ENCODE results near the gene RAD51B.

The RAD51B gene

DNA sequence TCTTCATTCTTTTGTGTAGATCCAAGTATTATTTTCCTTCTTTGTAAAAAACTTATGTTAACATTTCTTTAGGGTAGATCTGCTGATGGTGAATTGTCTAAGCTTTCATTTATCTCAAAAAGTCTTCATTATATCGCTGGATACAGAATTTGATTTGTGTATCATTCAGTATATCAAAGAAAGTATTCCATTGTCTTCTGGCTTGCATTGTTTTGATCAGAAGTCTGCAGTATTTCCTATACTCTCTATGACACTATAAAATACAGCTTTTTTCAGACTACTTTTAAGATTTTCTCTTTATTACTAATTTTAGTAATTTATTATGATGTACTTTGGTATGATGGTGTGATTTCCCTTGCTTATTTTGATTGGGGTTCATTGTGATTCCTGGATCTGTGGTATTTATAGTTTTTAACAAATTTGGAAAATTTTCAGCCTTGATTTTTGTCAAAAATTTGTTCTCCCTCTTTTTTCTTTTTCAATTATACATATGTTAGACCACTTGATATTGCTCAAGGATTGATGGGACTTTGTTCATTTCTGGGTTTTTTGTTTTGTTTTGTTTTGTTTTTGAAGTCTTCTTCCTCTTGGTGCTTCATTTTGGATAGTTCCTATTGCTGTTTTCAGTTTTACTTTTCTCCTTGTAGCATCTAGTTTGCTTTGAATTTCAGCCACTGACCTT lies 796.8 kb downstream of the RAD51B start:
- TF ChIP-seq, protein P1, sequence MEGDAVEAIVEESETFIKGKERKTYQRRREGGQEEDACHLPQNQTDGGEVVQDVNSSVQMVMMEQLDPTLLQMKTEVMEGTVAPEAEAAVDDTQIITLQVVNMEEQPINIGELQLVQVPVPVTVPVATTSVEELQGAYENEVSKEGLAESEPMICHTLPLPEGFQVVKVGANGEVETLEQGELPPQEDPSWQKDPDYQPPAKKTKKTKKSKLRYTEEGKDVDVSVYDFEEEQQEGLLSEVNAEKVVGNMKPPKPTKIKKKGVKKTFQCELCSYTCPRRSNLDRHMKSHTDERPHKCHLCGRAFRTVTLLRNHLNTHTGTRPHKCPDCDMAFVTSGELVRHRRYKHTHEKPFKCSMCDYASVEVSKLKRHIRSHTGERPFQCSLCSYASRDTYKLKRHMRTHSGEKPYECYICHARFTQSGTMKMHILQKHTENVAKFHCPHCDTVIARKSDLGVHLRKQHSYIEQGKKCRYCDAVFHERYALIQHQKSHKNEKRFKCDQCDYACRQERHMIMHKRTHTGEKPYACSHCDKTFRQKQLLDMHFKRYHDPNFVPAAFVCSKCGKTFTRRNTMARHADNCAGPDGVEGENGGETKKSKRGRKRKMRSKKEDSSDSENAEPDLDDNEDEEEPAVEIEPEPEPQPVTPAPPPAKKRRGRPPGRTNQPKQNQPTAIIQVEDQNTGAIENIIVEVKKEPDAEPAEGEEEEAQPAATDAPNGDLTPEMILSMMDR (IDR thresholded peaks at IDR 0.05; ENCODE audit: insufficient read depth, low read depth, low read length, missing control alignments): no peak
- DNase-seq (ENCODE audit: low read depth): no peak
- H3K4me3 ChIP-seq (ENCODE audit: low read depth, low read length): no peak overlapping the region

DNA sequence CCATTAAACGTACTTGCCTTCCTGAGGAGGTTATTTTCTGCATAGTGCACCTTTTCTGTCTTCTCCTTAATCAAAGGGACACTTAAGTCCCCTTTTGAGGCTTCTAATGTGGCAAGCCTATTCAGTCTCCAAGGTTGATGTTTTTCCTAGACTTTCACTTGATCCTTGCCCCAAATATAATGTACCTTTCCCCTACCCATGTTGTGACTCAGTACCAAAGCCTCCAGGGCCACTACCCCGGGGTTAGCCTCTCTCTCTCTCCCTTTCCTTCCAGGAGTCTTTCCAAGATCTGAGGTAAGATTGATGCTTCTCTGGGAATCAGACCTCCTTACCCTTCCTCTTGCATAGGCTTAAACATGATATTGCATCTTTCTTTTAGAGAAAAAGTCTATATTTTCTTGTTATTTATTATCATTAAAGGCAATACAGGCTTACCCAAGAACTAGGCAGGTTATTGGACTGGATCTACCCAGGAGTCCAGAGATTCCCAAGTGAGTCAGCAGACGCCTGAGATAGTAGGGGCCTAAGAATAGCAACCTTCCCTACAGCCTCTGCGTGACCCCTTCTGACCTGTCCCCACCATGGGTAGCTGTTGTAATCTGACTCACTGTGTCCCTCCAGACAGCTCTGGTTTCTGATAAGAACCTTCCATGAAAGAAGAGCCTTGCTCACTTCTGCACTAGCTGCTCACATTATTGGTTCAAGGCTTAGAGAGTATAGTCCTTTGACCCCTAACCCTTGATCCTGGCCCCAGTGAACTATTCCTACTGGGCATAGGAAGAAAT lies 800.4 kb downstream of the RAD51B start:
- no peak for DNase-seq (ENCODE audit: low read depth)
- no peak overlapping the region for H3K4me3 ChIP-seq (ENCODE audit: low read depth, low read length)
- TF ChIP-seq, protein P1 (IDR thresholded peaks at IDR 0.05; ENCODE audit: insufficient read depth, low read depth, low read length, missing control alignments): no peak

DNA sequence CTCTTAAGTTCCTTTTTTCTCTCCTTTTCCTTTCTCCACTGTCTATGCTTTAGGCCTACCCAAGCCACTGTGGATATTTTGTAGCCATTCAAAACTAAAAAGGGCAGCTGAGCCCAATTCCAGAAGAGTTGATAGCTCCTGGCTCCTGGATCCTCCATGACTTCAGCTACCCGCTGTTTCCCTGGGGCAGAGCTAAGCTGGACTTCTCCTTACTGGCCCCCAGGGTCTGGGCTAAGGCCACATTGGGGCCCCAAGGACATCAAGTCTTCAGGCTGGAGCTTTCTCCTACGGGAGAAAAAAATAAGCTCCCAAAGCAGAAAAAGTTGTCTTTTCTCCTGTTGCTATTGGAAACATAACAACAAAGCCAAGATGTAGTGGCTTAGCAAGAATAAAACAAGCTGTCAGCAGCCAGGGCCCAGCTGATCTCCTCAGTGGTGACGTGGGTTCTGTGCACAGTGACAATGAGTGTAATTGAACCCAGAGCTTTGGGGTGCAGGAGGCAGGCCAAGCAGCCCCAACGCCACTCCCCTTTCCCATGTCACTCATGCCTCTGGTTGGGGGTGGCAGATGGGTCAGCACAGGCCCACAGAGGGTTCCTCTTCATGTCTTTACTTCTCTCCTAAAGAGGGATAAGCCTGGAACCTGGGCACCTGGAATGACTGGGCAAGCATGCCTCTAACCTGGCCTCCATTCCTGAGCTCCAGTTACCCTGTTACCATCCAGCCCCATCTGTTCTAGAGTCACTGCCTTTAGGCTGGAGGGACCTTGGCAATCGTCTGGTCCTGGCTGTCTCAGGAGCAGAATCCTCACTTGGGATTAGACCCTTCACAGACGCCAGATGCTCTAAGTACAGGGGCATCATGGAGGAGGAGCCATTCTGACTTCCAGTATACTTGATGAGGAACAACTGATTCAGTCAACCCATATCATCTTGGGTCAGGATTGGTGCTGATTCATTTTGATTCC lies 802.1 kb downstream of the RAD51B start:
- no peak for DNase-seq (ENCODE audit: low read depth)
- no peak overlapping the region for H3K4me3 ChIP-seq (ENCODE audit: low read depth, low read length)
- TF ChIP-seq, protein P1 (IDR thresholded peaks at IDR 0.05; ENCODE audit: insufficient read depth, low read depth, low read length, missing control alignments): no peak

DNA sequence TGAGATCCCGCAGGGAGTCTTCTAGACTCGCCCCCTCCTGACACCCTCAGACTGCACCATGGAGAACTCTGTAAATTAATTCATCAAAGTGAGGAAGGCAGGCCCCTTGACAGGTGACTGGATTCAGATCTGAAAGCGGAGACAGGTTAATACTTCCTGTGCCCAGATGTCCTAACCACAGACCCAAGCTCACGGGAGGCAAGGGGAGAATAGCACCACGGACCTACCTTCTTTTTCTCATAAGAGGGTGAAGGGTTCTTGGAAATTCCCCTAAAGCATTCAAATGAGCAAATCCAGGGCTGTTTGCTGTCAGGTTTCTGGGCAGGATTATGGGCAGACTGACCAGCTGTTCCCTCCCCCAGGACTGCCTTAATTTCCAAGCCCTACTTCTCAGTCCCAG lies 803.3 kb downstream of the RAD51B start:
- DNase-seq (ENCODE audit: low read depth): peak; percentile 63
- TF ChIP-seq, protein P1 (IDR thresholded peaks at IDR 0.05; ENCODE audit: insufficient read depth, low read depth, low read length, missing control alignments): no peak
- H3K4me3 ChIP-seq (ENCODE audit: low read depth, low read length): no peak overlapping the region

DNA sequence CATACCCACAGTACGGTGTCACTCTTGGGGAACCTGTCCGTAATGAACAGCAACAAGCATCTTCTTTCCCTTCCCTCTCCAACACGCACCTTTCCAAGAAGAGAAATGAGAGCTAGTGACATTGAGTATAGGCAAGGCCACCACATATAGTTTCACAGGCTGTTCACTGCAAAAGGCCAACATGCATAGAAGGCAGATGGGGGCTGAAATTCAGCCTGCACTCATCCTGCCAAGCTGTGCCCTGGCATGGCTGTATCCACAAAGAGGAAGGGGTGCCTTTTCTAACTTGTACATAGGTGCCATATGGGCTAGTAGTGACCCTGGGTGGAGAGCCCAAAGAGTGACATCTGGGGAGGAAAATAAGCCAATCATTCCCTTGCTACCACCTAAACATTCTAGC lies 803.7 kb downstream of the RAD51B start:
- no peak for DNase-seq (ENCODE audit: low read depth)
- H3K4me3 ChIP-seq (ENCODE audit: low read depth, low read length): no peak overlapping the region
- TF ChIP-seq, protein P1 (IDR thresholded peaks at IDR 0.05; ENCODE audit: insufficient read depth, low read depth, low read length, missing control alignments): no peak

DNA sequence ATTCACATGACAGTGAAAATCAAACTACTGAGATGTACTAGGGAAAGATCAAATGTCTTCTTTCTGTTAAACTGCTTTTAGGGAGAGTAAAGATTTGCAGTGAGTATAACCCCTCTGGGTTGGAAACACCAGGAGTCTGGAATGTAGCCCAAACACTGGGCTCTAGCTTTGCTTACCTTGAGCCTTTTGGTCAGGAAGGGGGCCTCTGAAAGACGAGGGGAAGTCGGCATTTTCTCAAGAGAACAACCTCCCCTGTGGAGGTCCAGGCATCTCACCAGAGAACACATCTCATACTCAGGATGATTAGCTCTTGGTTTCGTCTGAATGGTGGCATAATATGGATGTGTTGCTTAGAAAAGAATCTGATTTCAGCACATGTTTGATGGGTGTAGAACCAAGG lies 804.2 kb downstream of the RAD51B start:
- no peak overlapping the region for H3K4me3 ChIP-seq (ENCODE audit: low read depth, low read length)
- DNase-seq (ENCODE audit: low read depth): no peak
- TF ChIP-seq, protein P1 (IDR thresholded peaks at IDR 0.05; ENCODE audit: insufficient read depth, low read depth, low read length, missing control alignments): no peak

Measured in GM12865 (cell line).